K562 (cell line): ENCODE results near the gene TBXAS1. TPM values are rescaled to one million over a fixed set of nuclear protein-coding genes. Genes with fewer than 3 reads are reported as not detected.

Experiments
- ATF7 ChIP-seq: fragments of 450-650 bp; IDR thresholded peaks from 2 replicates; pipeline ENCODE4 v1.7.1; 2014; ENCODE audit warnings: mild to moderate bottlenecking, moderate library complexity
- BRD9 ChIP-seq: fragments of 450-650 bp; IDR thresholded peaks from 2 replicates; pipeline ENCODE4 v1.6.1; 2018; ENCODE audit warnings: low read depth; ENCODE audit not compliant: partially characterized antibody
- CBX3 ChIP-seq, 2 experiments: IDR thresholded peaks; 1 replicate in 1 of 2; 2 replicates in 1 of 2; pipeline ENCODE4 v1.6.1; 2012; ENCODE audit warnings: inconsistent platforms in 2 of 2, low read length in 2 of 2, borderline replicate concordance in 1 of 2, control low read depth in 1 of 2
- CC2D1A ChIP-seq: fragments of 450-650 bp; IDR thresholded peaks from 2 replicates; pipeline ENCODE4 v1.6.1; 2017; ENCODE audit warnings: mild to moderate bottlenecking
- CHCHD3 ChIP-seq: fragments of 250-450 bp; sonication (Bioruptor Pico); IDR thresholded peaks from 2 replicates; pipeline ENCODE4 v2.1.2; 2022; ENCODE audit warnings: mild to moderate bottlenecking
- DEAF1 ChIP-seq: fragments of 450-650 bp; formaldehyde crosslinking; IDR thresholded peaks from 2 replicates; pipeline ENCODE4 v1.4.0; 2020; ENCODE audit warnings: mild to moderate bottlenecking, moderate library complexity
- DPF2 ChIP-seq: fragments of 450-650 bp; IDR thresholded peaks from 2 replicates; pipeline ENCODE4 v1.6.1; 2016
- E2F1 ChIP-seq: sonication (generic); formaldehyde crosslinking; IDR thresholded peaks from 2 replicates; pipeline ENCODE4 v1.8.1; 2023; ENCODE audit warnings: mild to moderate bottlenecking, missing genetic modification reagents, moderate library complexity
- E2F6 ChIP-seq, 2 experiments: IDR thresholded peaks; 2 replicates each; pipeline ENCODE4 v1.6.1; 2011; ENCODE audit warnings: borderline replicate concordance in 1 of 2, control low read depth in 1 of 2, low read depth in 1 of 2, low read length in 1 of 2, mild to moderate bottlenecking in 1 of 2, mixed read lengths in 1 of 2, moderate library complexity in 1 of 2; ENCODE audit not compliant: insufficient read depth in 1 of 2, insufficient read length in 1 of 2, poor library complexity in 1 of 2, severe bottlenecking in 1 of 2; ENCODE audit errors: extremely low read depth in 1 of 2
- EHMT2 ChIP-seq: fragments of 450-650 bp; IDR thresholded peaks from 2 replicates; pipeline ENCODE4 v1.6.1; 2018; ENCODE audit warnings: antibody characterized with exemption
- FOXJ2 ChIP-seq: fragments of 200-800 bp; sonication (Bioruptor generic); IDR thresholded peaks from 2 replicates; pipeline ENCODE4 v1.6.1; 2016; ENCODE audit warnings: missing genetic modification characterization, missing compliant biosample characterization
- JUND ChIP-seq, 2 experiments: IDR thresholded peaks; 2 replicates in 1 of 2; 3 replicates in 1 of 2; pipeline ENCODE4 v1.6.1; 2011; ENCODE audit warnings: borderline replicate concordance in 2 of 2, low read depth in 2 of 2, low read length in 2 of 2, improper control_type of control experiment in 1 of 2, missing biosample characterization in 1 of 2, missing genetic modification characterization in 1 of 2, missing genetic modification reagents in 1 of 2
- KLF6 ChIP-seq: fragments of 250-450 bp; sonication (Bioruptor Pico); IDR thresholded peaks from 2 replicates; pipeline ENCODE4 v1.4.0; 2020; ENCODE audit warnings: mild to moderate bottlenecking, moderate library complexity, borderline replicate concordance
- L3MBTL2 ChIP-seq: fragments of 450-650 bp; IDR thresholded peaks from 2 replicates; pipeline ENCODE4 v1.6.1; 2016; ENCODE audit warnings: mild to moderate bottlenecking, moderate library complexity
- NELFE ChIP-seq: IDR thresholded peaks from 2 replicates; pipeline ENCODE4 v1.6.1; 2011; ENCODE audit warnings: mild to moderate bottlenecking; ENCODE audit not compliant: insufficient read depth, insufficient read length
- PHB ChIP-seq: fragments of 250-450 bp; sonication (Bioruptor Pico); IDR thresholded peaks from 2 replicates; pipeline ENCODE4 v1.5.0; 2021
- SAFB2 ChIP-seq: fragments of 200-400 bp; formaldehyde crosslinking; IDR thresholded peaks from 2 replicates; pipeline ENCODE4 v1.6.1; 2018; ENCODE audit warnings: borderline replicate concordance, low read length, low read depth, moderate library complexity; ENCODE audit not compliant: severe bottlenecking
- SMAD4 ChIP-seq: fragments of 250-450 bp; sonication (Bioruptor Pico); conservative IDR thresholded peaks from 2 replicates; pipeline ENCODE4 v1.8.0; 2021; ENCODE audit warnings: inconsistent platforms, mild to moderate bottlenecking, moderate library complexity
- SMARCC2 ChIP-seq: fragments of 450-650 bp; IDR thresholded peaks from 2 replicates; pipeline ENCODE4 v1.6.1; 2017; ENCODE audit warnings: antibody characterized with exemption, moderate library complexity, mild to moderate bottlenecking, low read depth
- THAP7 ChIP-seq: fragments of 250-450 bp; sonication (Bioruptor Pico); IDR thresholded peaks from 2 replicates; pipeline ENCODE4 v1.5.0; 2021
- ZFP1 ChIP-seq: fragments of 450-650 bp; formaldehyde crosslinking; IDR thresholded peaks from 2 replicates; pipeline ENCODE4 v1.4.0; 2020; ENCODE audit warnings: mild to moderate bottlenecking, mixed read lengths
- ZNF232 ChIP-seq: sonication (generic); formaldehyde crosslinking; IDR thresholded peaks from 2 replicates; pipeline ENCODE4 v1.8.0; 2022; ENCODE audit warnings: mild to moderate bottlenecking, missing genetic modification reagents
- ZNF695 ChIP-seq: fragments of 450-650 bp; formaldehyde crosslinking; IDR thresholded peaks from 2 replicates; pipeline ENCODE4 v1.4.0; 2020; ENCODE audit warnings: mild to moderate bottlenecking, moderate library complexity
- ZNF699 ChIP-seq: fragments of 250-450 bp; sonication (Bioruptor Pico); IDR thresholded peaks from 2 replicates; pipeline ENCODE4 v1.8.0; 2021; ENCODE audit warnings: mild to moderate bottlenecking, moderate library complexity; ENCODE audit not compliant: insufficient replicate concordance
- polyA plus RNA-seq, 8 experiments: library from polyadenylated mRNA; depleted of rRNA in 4 of 8; stranded (reverse) in 5 of 8; unstranded in 3 of 8; fragments of >200 nt; fragmentation: Nextera tagmentation in 2 of 8; fragmentation: Illumina TruSeq in 1 of 8; extraction: Ambion mirVana in 2 of 8; extraction: Trizol in 1 of 8; gene quantifications; 2 replicates each; pipeline versions ENCODE4 v1.2.1 to v1.2.3, GENCODE V29; 2011 to 2014; ENCODE audit warnings: inconsistent platforms in 1 of 8, missing spikeins in 1 of 8
- total RNA-seq, 7 experiments: library from RNA; depleted of rRNA in 6 of 7; stranded (reverse); fragments of >200 nt in 6 of 7; fragmentation: Illumina TruSeq in 2 of 7; extraction: Trizol in 2 of 7; gene quantifications; 2 replicates each; pipeline versions ENCODE4 v1.2.1 to v1.2.3, GENCODE V29; 2011 to 2021; ENCODE audit warnings: low replicate concordance in 1 of 7

TBXAS1 gene
- total and polyA plus RNA-seq, 9 of the 15 experiments (the other 6 are each of a cell fraction or from before 2014, with no cell fraction given) = 1.1 to 8.3 (median 1.9) TPM

- TF ChIP-seq SAFB2 (no peak), FOXJ2 (tag) (no peak), EHMT2 (peak; percentile 23; the same call in 1 of the 2 replicates), SMARCC2 (no peak), THAP7 (CRISPR knock-in tag) (no peak), NELFE (no peak), PHB (CRISPR knock-in tag) (no peak), ZNF699 (CRISPR knock-in tag) (no peak), ATF7 (peak; percentile 61; the same call in 1 of the 2 replicates), E2F1 (CRISPR knock-in tag) (no peak), KLF6 (CRISPR knock-in tag) (no peak), DEAF1 (CRISPR knock-in tag) (no peak), JUND (IDR thresholded peaks at IDR 0.05; ENCODE audit: borderline replicate concordance, low read depth, low read length) (peak; percentile 48; the same call in 1 of the 2 replicates), JUND (tag; IDR thresholded peaks at IDR 0.05; ENCODE audit: borderline replicate concordance, low read depth, low read length) (peak; percentile 62; the same call in 1 of the 3 replicates), SMAD4 (CRISPR knock-in tag) (no peak), BRD9 (no peak), ZNF695 (CRISPR knock-in tag) (no peak), CBX3 (IDR thresholded peaks at IDR 0.05; ENCODE audit: borderline replicate concordance in 1 of 2, low read length in 2 of 2) (no peak), ZFP1 (CRISPR knock-in tag) (no peak), CHCHD3 (CRISPR knock-in tag) (no peak), ZNF232 (no peak), CC2D1A (no peak), E2F6 (IDR thresholded peaks at IDR 0.05; ENCODE audit: borderline replicate concordance in 1 of 2, extremely low read depth in 1 of 2, insufficient read depth in 1 of 2, insufficient read length in 1 of 2, low read depth in 1 of 2, low read length in 1 of 2, poor library complexity in 1 of 2, severe bottlenecking in 1 of 2) (peak; percentile 11 to 84), L3MBTL2 (peak; percentile 89), DPF2 (0 out of 2 replicates have a peak, but pooled peaks have one; percentile 14)
These were observed 224.9 kb downstream of the TBXAS1 start (continued) for GRCh38 chr7:140053812-140054539.
